ENCODE results near the gene SUSD4.
A peak's percentile ranks its signal among the peaks of the same experiment; 100 is the strongest.

Gene SUSD4

DNA sequence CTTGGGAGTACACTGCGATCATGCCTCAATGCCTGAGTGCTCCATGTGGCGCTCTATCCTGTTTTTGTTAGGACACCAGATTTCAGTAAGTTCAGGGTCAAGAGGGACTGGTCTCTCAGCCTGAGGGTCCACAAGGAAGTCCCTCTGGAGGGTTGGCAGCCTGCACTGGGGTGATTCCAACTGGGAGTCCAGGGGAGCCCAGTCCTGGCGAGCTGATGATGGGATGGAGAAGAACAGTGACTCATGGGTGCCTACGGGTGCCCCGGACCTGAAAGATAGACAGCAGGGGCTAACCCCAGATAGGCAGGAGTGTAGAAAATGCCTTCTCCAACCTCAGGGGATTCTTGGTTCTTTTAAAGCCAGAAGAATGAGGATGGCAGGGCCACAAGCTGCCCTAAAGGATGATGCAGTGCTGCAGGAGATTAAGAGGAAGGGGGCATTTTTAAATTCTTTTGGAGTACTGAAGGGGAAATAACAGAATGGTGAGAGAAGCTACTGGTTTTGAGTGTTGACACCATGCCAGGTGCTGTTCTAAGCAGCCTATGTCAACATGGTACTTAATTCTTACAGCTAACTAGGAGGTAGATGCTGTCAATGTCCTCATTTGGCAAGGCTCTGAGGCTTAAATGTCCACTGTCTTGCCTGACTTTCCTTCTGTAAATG, 152.5 kb downstream of the SUSD4 start:
- DNase-seq (ENCODE audit: low read depth in 3 of 3): no peak

DNA sequence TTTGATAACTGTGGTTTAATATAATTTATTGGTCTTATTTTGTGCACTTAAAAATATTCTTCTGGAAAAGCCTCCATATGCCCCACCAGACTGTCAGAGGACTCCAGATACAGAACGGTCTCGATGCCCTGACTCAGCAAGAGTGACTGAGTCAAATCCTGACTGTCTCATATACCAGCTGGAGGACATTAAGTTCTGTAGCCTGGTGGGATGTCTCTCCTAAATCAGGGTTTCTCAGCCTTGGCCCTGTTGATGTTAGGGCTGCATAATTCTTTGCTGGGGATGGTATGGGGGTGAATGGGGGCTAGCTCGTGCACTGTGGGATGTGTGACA, 153.2 kb downstream of the SUSD4 start:
- no peak for DNase-seq (ENCODE audit: low read depth in 3 of 3)

DNA sequence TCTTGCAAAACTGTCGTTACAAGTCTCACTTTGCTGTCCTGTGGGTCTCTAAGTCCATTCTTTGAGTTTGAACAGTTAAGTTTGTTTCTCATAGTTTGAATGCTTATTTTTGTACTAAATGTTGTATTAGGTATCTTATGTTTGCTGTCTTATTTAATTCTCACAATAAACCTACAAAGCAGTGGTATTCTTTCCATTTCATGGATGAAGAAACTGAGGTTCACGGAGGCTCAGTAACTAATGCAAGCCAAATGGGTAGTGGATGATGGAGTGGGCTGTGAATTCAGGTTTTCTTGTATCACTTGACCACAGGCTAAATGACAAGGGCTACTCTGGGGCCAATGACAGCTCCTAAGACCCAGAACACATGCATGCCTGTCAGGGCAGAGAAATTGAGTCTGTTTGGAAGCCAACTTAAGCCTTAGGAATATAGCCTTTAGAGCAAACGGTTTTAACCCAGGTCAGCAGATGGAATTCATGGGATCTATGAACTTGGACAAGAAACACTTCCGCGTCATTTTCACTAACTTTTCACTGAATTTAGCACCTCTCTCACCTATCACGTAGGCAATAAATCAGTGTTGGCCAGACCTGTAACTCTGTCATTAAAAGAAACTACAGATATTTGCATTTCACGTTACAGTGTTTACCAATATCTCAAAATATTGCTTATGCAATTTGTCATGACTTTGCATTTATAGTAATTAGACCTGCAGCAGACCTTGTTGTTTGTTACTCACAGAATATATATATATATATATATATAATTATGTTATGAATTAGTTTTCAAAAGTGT, 153.8 kb downstream of the SUSD4 start:
- no peak for DNase-seq (ENCODE audit: low read depth in 3 of 3)

DNA sequence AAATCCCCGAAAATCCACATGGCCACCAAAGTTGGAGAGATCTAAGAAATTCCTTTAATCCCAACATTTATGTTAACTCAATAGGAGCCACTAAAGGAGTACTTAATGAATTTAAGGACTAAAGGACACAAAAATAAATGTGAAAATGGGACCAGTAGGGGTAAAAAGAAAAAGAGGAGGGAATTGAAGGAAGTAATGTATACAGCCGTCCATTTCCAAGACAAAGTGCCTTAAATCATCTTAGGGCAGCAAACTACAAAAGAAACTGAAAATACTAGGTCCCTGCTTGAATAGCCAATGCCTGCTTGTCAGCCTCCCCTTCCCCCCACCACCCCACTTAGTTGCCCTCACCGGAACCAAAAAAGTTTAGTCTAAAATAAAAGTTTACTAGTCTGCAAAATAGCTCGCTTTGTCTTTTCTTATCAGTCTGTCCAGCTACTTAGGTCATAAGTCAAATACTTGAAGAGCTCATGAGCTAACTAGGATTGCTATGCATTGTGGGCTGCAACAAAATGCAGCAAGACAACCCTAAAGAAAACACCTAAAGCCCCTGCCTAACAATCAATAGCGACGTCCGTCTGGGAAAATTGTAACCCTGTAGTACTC, 154.6 kb downstream of the SUSD4 start:
- no peak for DNase-seq (ENCODE audit: low read depth in 3 of 3)

DNA sequence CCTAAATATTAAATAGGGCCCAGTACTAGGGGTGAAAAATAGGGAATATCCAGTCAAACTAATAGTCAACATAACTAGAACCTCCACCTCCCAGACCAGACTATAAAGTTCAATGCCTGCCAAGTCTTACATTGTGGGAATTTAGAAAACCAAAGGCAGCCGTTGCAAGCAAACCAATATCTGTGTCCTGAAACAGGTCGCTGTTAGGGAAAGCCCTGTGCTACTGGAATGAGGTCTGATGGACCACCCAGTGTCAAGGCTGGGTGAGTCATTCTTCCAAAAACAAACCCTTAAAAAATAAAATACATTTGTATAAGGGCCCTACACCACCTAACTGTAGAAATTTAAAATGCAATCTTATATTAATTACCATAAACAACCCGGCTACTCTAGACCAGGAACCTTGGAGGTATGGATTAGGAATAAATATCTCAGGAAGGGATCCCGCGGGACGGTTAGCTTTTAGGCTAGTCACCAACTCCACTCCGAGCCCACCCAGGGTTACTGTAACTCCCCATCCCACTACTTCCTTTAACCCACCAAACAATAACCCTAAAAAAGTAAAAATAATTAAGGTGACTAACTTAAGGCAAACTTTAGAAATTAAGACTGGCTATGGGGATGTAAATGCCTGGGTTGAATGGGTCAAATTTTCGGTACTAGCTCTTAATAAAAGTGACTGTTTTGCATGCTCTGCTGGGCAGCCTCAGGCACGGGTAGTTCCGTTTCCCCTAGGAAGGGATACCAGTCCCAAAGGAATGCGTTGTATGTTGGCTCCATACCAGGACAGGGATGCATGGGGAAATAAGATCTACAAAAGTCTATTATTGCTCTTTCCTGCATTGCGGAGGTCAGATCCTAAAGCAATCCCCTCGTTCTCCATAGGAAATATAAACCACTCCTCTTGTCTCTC, 155.6 kb downstream of the SUSD4 start:
- no peak for DNase-seq (ENCODE audit: low read depth in 3 of 3)

DNA sequence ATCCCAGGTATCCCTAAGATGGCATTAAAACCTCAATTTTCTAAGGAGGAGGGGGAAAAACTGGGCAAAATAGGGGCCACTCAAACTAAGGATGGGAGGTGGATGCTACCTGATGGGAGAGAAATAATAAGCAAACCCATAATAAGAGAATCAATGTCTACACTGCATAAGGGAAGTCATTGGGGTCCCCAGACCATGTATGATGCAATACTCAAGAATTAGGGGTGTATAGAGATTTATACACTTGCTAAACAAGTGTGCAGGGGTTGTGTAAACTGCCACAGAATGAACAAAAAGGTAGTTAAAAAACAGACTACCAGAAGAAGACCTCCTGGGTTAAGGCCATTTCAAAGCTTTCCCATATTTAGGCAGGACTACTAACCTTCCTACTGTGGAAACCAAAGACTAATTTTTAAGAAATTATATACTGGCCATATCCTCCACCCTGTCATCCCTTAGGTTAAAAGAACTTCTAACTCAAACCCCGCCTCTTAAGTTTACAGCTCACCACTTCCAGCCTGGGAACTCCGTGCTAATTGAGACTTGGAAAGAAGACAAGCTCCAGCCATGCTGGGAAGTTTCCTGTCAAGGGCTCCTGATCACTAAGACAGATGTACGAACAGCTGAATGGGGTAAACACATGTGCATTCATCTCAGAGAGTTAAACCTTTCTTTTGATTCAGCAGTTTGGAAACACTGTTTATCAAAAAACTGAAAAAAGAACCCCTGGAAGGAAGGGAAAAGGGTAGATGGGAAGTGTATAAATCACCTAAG, 156.5 kb downstream of the SUSD4 start:
- DNase-seq (ENCODE audit: low read depth in 3 of 3): no peak

DNA sequence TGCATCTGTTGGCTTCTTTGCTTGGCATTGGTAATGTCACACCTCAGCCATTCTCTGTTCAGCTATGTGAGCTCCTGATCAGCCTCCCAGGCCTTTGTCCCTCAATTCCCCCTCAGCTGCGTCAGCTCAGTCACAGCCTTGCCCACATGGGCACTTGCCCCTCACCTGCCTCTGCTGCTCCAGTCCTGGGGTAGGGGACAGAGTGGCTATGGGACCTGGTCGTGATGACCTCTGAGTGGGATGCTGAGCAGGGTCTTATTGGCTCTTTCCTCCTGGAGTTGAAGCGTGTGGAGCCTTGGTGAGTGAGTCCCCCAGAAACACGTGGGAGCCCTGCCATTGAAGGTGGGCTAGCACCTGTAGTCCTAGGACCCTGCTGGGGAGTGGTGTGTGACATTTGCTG, 159.6 kb downstream of the SUSD4 start:
- DNase-seq (ENCODE audit: low read depth in 3 of 3): no peak

DNA sequence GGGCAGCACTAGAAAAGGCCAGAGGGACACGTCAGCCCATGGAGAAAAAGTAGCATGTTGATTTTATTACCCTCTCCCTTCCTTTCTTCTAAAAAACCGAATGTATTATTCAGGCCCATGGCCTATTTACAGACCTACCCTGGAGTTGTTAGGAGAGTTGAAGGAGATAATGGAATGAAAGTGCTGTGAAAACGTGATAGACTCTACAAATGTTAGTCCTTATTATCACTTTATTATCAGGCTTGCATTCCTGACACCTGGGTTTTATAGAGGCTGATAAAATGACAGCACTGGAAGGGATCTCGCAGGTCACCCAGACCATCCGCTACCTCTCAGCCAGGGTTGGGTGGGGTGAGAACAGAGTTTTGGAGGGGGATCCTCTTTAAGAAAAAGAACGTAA, 160.3 kb downstream of the SUSD4 start:
- no peak for DNase-seq (ENCODE audit: low read depth in 3 of 3)

DNA sequence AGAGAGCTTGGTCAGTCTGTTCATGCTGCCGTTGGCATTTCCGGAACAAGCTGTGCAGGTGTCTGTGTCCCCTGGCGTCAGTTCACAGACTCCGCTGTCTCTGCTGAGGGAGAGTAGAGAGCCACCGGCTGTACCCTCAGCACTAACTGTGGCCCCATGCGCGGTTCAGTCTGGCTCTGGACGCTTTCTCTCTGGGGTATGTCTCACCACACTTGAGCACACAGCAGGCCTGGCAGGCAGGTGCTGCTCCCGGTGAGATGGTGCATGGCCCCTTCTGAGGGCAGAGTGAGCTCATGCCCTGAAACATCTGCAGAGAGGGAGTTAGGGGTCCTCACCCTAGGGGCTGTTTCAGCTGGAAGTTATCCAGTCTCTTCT, 161.0 kb downstream of the SUSD4 start:
- DNase-seq (ENCODE audit: low read depth in 3 of 3): no peak

DNA sequence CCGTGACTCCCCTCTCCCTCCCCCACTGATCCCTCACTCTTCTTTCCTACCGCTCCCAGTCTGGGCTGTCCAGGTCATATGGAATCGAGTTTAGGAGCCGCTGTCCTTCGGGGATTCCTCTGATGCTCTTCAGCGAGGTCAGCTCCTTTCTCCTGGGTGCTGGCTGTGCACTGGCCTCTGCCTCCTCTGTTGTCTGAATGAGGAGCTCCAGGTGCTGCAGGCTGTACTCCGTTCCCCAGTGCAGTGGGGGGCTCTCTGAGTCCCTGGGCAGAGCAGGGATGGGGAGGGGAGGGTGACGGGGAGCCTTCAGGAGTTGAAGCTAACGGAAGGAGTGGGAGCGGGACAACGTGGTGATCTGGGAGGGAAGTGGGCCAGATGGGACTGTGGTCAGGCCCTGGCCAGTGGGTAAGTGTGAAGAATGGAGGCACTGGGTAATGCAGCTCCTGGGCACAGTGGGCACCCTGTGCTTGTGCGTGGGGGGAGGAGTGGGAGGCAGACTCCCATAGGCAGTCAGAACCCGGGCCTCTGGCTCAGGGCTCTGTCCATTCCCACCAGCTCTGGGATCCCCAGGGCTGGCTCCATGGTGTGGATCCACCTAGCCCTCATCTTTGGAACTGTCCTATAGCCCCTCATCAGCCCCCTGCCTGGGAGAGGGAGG, 161.5 kb downstream of the SUSD4 start:
- DNase-seq (ENCODE audit: low read depth in 3 of 3): no peak

DNA sequence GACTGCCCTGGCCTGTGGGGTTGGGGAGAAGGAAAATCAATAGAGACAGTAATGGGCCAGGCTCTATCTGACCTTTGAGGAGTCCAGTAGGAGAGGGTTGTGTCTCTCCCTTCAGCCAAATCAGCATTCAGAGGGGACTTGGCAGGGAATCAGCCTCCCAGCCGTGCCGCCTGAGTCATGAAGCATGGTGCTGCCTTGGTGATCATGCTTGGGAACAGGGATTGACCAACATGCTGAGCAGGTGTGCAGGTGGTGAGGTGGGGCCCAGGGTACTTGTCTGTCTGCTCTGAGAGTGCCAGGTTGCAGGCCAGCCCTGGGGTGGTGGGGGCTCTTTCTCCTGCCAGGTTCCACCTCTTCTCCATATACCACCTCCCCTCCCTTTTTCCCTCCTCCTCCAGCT, 162.0 kb downstream of the SUSD4 start:
- no peak for DNase-seq (ENCODE audit: low read depth in 3 of 3)

DNA sequence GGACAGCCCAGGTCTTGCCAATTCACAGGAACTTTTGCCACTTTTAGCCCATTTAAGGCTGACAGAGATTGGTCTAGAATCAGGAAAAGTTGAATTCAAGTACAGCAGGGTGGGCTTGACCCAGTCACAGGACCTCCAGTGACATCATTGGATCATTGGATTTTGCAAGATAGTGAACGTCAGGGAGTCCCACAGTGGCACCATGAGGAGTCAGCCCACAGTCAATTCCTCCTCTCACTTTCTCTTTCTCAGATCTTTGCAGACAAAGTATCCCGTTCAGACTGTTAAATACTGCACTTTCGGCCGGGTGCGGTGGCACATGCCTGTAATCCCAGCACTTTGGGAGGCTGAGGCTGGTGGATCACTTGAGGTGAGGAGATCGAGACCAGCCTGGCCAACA, 163.1 kb downstream of the SUSD4 start:
- no peak for DNase-seq (ENCODE audit: low read depth in 3 of 3)

DNA sequence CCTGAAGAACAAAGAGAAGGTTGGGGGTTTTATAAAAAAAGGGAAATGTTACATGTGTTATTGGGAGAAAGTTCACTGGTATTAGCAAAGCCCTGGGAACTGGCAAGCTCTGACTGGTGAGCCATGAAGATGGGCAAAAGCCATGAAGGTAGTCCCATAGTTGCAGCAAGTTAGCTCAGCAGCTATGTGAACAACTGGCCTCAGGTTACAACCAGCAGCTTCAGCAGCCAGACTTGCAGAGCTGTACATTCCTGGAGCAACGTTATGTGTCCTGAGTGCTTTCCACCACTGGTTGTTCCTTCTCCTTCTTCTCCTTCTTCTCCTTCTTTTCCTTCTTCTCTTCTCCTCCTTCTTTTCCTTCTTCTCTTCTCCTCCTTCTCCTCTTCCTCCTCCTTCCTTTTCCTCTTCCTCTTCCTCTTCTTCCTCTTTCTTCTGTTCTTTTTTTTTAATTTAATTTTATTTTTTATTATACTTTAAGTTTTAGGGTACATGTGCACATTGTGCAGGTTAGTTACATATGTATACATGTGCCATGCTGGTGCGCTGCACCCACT, 164.8 kb downstream of the SUSD4 start:
- no peak for DNase-seq (ENCODE audit: low read depth in 3 of 3)

DNA sequence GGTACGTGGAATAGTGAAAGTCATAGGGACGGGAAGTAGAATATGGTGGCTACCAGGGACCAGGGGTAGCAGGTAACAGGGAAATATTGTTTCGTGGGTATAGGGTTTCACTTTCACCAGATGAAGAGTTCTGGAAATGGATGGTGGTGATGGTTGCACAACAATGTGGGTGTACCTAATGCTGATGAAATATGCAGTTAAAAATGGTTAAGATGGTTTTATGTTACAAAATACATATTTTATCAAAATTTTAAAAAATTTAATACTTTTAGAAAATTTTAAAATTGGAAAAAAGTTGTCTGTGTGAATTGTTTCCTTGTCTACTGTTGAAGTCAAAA, 165.4 kb downstream of the SUSD4 start:
- no peak for DNase-seq (ENCODE audit: low read depth in 3 of 3)

DNA sequence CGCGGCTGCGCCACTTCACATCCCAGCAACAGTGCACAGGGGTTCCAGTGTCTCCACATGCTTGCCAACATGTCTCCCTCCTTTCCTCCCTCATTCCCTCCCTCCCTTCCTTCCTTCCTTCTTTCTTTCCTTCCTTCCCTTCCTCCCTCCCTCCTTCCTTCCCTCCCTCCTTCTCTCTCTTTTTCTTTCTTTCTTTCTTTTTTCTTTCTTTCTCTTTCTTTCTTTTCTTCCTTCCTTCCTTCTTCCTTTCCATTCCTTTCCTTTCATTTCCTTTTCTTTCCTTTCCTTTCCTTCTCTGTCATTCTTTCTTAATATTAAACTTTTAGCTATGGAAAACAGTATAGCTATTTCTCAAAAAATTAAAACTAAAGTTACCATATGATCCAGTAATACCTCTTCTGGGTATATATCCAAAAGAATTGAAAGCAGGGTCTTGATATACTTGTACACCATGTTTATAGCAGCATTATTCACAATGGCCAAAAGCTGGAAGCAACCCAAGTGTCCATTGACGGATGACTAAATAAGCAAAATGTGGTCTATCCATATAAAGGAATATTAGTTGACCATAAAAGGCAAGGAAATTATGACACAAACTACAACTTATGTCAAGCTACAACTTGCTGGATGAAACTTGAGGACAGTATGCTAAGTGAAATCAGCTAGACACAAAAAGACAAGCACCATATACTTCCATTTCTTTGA, 165.9 kb downstream of the SUSD4 start:
- no peak for DNase-seq (ENCODE audit: low read depth in 3 of 3)

DNA sequence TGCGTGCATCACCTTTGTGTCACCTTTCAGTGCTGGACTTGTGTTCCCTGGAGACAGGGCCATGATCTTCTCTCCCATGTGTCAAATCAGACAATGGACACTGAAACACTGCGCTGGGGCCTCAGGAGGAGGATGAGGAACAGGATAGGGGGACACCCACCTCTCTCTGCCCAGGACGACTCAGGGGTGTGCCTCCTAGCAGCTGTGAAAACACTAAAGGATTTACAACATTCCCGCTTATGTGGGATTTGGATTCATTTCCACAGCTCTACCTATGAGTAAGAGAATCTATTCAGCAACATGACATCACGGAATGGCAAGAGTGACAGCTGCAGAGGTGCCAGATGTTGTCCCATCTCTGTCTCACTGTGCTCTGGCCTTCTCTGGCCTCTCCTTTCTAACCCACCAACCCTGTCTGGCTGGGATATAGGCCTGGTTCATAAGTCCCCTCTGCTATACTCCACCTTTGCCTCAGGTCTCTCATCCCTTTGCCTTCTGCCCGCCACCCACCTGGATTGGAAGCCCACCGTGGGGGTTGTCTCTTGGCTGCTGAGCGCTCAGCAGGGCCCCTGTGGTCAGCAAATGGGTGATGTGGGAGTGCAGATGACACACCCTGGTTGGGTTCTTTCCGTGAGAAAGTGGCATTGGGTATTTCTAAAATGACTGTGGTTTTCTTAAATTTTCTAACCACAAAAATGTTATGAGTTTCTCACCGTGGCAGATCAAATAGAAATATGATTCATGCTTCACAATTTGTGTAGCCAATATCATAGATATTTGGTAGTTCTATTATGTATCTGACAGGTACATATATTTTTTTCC, 173.9 kb downstream of the SUSD4 start:
- peak; percentile 27 to 56 (median 41) for DNase-seq (ENCODE audit: low read depth in 3 of 3)

DNA sequence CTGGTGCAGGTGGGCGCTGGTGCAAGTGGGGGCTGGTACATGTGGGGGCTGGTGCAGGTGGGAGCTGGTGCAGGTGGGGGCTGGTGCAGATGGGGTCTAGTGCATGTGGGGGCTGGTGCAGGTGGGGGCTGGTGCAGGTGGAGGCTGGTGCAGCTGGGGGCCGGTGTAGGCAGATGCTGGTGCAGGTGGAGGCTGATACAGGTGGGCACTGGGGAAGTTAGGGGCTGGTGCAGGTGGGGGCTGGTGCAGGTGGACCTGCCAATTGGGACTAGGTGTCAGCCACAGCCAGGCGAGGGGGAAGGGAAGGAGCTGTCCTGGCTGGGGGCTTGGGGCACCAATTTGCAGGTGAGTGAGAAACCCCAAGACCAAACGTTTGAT, 174.5 kb downstream of the SUSD4 start:
- no peak for DNase-seq (ENCODE audit: low read depth in 3 of 3)

DNA sequence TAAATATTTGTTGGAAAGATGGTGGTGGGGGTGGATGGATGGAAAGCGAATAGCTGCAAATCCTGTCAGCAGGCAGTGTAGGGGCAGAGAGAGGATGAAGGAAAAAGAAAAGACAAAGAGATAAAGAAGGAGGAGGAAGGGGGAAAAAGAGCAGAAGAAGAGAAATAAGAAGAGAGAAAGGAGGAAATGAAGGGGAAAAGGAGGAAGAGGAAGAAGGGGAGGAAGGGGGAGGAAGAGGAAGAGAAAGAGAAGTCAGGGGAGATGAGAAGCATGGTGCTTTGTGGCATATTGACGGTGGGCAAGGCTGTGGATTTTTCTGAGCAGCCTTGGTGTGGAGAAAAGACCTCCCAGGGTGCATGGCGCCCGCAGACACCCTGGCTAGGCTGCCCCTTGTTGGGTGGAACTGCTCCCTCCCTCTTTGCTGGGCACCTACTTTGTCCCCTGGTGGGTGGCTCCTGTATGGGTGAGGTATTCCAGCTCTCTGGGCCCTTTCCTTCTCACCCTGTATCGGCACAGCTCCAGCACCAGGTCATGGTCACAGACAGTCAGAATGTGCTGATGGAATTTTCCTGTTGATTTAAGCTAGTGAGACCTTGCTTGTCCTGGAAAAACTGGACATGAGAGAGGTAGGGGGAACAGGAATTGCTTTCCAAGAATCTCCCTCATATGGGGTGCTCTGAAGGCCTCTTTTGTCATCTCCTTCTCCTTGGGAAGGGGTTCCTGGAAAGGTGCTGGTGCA, 175.2 kb downstream of the SUSD4 start:
- no peak for DNase-seq (ENCODE audit: low read depth in 3 of 3)

DNA sequence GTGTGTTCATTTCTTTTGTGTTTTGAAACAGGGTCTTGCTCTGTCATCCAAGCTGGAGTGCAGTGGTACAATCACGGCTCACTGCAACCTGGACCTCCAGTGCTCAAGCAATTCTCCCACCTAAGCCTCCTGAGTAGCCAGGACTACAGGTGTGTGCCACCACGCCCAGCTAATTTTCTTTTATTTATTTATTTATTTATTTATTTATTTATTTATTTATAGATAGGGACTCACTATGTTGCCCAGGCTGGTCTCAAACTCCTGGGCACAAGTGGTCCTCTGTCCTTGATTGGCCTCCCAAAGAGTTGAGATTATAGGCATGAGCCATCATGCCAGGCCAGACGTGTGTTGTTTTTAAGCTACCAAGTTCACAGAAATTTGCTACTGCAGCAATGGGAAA, 177.2 kb downstream of the SUSD4 start:
- DNase-seq (ENCODE audit: low read depth in 3 of 3): no peak
